B cell (primary cell): ENCODE results near the gene ABCB4.

Experiments
- CTCF ChIP-seq: fragments of 200-600 bp; IDR thresholded peaks from one replicate; pipeline ENCODE4 v1.8.0; 2022; ENCODE audit warnings: antibody characterized with exemption, mild to moderate bottlenecking
- EZH2 ChIP-seq: IDR thresholded peaks from 2 replicates; pipeline ENCODE4 v1.6.1; 2012; ENCODE audit warnings: borderline replicate concordance, low read depth, mild to moderate bottlenecking, moderate library complexity, low read length; ENCODE audit not compliant: insufficient read depth, poor library complexity, severe bottlenecking

- TF ChIP-seq CTCF (no peak), EZH2 (no peak)
These were observed 55.3 kb downstream of the ABCB4 start for GRCh38 chr7:87420173-87420572.
